ENCODE measurements around the gene SPATA20. TPM values are rescaled to one million over a fixed set of nuclear protein-coding genes. Genes with fewer than 3 reads are reported as not detected.

SPATA20 gene
- total and polyA plus RNA-seq, 2 donors (not counting 3 experiments of a cell fraction or from before 2014, with no cell fraction given): 42.3 to 51.5 TPM

DNA sequence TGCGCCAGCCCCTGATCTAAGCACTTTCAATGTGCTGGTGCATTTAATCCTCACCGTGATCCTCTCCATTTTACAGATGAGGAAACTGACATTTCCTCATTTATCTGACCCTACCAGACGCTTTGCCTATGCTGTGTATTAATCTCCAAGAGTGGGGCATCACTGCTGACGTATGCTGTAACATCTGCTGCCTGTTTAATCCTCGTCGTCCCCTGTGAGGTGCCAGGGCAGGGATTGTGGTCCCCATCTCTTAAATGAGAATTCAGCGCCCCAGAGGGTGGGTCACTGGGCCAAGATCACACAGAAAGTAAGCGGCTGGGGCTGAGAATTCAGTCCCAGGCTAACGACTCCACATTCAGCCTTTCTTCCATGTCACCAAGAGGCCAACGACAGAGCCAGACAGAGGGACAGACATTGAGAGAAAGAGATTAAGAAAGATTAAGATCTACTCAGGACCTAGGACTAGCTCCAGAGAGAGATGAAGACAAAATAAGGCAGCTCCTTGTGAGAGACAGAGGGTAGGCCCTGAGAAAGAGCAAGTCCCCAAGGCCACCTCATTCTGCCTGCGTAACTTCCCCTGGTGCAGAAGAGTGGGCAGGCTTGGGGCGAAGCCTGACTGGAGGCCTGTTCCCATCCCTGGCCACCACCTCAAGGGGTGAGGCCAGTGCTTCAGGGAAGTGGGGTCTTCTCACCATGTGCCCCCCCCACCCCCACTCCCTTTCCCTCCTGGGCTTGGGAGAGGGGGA lies 27.1 kb downstream of the SPATA20 start:
- Histone ChIP-seq H3K4me1 (ENCODE audit: control insufficient read depth, extremely low read depth, insufficient read depth, low read length) (no peaks in the 10 kb centered on the region), H3K9ac (replicated peaks; ENCODE audit: extremely low read depth, insufficient read depth, low read length) (no peak overlapping the region), H3K4me2 (ENCODE audit: insufficient read depth, low read length) (no peak overlapping the region), H3K27me3 (ENCODE audit: control insufficient read depth in 2 of 2, insufficient read depth in 2 of 2, low read length in 2 of 2) (peaks cover 0 to 5% of the 10 kb centered on the region in 2 experiments), H3K4me3 (replicated peaks in 1 of 3; ENCODE audit: insufficient read depth in 1 of 3, low read depth in 1 of 3, low read length in 3 of 3) (no peak overlapping the region), H3K9me3 (replicated peaks; ENCODE audit: control insufficient read depth, insufficient read depth, low read length) (no peaks in the 10 kb centered on the region), H3K27ac (ENCODE audit: insufficient read depth, low read depth, low read length) (no peak overlapping the region), H3K36me3 (ENCODE audit: control insufficient read depth in 2 of 2, extremely low read depth in 1 of 2, insufficient read depth in 2 of 2, low read length in 2 of 2) (no peaks in the 10 kb centered on the region), H3K9me1 (replicated peaks; ENCODE audit: control insufficient read depth, extremely low read depth, insufficient read depth, low read length) (no peaks in the 10 kb centered on the region), H3K79me2 (ENCODE audit: control insufficient read depth, insufficient read depth, low read length) (no peaks in the 10 kb centered on the region), H2AFZ (ENCODE audit: low read depth, low read length) (no peak overlapping the region), H4K20me1 (replicated peaks; ENCODE audit: control insufficient read depth, extremely low read depth, insufficient read depth, low read length) (no peaks in the 10 kb centered on the region)
- DNase-seq (ENCODE audit: low read depth, low spot score) (no peak), FAIRE-seq (no peak)
- dilution Hi-C loops (cut with MboI; ENCODE audit: extremely low pct_ligation_motif_present, low sequenced_read_pairs) (no loop called here), intact Hi-C loops (cut with micrococcal nuclease) (no loop called here)
- TF ChIP-seq EZH2 (IDR thresholded peaks at IDR 0.05; ENCODE audit: borderline replicate concordance, low read depth, low read length, severe bottlenecking) (no peak), GATA2 (IDR thresholded peaks at IDR 0.05; ENCODE audit: insufficient read depth, insufficient read length, low read depth, low read length) (no peak)
- TF ChIP-seq, protein P1, sequence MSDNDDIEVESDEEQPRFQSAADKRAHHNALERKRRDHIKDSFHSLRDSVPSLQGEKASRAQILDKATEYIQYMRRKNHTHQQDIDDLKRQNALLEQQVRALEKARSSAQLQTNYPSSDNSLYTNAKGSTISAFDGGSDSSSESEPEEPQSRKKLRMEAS (IDR thresholded peaks at IDR 0.05; ENCODE audit: insufficient read depth, insufficient read length): no peak
- no TSS peak for BruUV-seq (replicated peaks)
- POLR2A ChIA-PET: no interaction called here
- CTCF ChIA-PET: interaction anchor here (0.6 to 2.4 kb wide), 4 partner anchors 9 to 52 kb away, joined by 3 to 10 read pairs (median 6); no protein-coding TSS in a partner anchor

DNA sequence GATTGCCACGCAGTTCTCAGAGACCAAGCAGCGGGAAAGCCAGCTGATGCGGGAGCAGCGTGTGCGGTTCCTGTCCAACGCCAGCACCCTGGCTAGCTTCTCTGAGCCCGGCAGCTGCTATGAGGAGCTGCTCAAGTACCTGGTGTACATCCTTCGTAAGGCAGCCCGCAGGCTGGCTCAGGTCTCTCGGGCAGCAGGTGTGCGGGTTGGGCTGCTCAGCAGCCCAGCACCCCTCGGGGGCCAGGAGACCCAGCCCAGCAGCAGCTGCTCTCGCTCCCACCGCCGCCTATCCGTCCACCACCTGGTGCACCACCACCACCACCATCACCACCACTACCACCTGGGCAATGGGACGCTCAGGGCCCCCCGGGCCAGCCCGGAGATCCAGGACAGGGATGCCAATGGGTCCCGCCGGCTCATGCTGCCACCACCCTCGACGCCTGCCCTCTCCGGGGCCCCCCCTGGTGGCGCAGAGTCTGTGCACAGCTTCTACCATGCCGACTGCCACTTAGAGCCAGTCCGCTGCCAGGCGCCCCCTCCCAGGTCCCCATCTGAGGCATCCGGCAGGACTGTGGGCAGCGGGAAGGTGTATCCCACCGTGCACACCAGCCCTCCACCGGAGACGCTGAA lies 28.7 kb downstream of the SPATA20 start:
- intact Hi-C loops (cut with micrococcal nuclease): no loop called here
- H3K4me3 ChIP-seq (replicated peaks in 1 of 3; ENCODE audit: insufficient read depth in 1 of 3, low read depth in 1 of 3, low read length in 3 of 3): no peak overlapping the region

More for the DNA sequence above, 28.7 kb downstream of the SPATA20 start:
- TF ChIP-seq, protein P1 (IDR thresholded peaks at IDR 0.05; ENCODE audit: insufficient read depth, insufficient read length): no peak
- TF ChIP-seq, protein P2, sequence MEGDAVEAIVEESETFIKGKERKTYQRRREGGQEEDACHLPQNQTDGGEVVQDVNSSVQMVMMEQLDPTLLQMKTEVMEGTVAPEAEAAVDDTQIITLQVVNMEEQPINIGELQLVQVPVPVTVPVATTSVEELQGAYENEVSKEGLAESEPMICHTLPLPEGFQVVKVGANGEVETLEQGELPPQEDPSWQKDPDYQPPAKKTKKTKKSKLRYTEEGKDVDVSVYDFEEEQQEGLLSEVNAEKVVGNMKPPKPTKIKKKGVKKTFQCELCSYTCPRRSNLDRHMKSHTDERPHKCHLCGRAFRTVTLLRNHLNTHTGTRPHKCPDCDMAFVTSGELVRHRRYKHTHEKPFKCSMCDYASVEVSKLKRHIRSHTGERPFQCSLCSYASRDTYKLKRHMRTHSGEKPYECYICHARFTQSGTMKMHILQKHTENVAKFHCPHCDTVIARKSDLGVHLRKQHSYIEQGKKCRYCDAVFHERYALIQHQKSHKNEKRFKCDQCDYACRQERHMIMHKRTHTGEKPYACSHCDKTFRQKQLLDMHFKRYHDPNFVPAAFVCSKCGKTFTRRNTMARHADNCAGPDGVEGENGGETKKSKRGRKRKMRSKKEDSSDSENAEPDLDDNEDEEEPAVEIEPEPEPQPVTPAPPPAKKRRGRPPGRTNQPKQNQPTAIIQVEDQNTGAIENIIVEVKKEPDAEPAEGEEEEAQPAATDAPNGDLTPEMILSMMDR (IDR thresholded peaks at IDR 0.05; ENCODE audit: extremely low read depth in 1 of 2, insufficient read depth in 1 of 2, low read depth in 1 of 2, low read length in 2 of 2): peak in 1 of 2 donors; percentile 2
- TF ChIP-seq JUN (IDR thresholded peaks at IDR 0.05; ENCODE audit: borderline replicate concordance, insufficient read depth, insufficient read length, low read depth): no peak
- H3K4me1 ChIP-seq (ENCODE audit: control insufficient read depth, extremely low read depth, insufficient read depth, low read length): no peaks in the 10 kb centered on the region
- H2AFZ ChIP-seq (ENCODE audit: low read depth, low read length): no peak overlapping the region
- H4K20me1 ChIP-seq (replicated peaks; ENCODE audit: control insufficient read depth, extremely low read depth, insufficient read depth, low read length): no peaks in the 10 kb centered on the region
- H3K9me1 ChIP-seq (replicated peaks; ENCODE audit: control insufficient read depth, extremely low read depth, insufficient read depth, low read length): no peaks in the 10 kb centered on the region
- H3K4me2 ChIP-seq (ENCODE audit: insufficient read depth, low read length): no peak overlapping the region
- ChIA-PET CTCF (interaction anchor here (0.9 to 2.4 kb wide), 8 partner anchors 13 to 110 kb away, joined by 3 to 10 read pairs (median 3); partner anchors contain the start of gene CACNA1G), POLR2A (no interaction called here)
- no peak overlapping the region for H3K9ac ChIP-seq (replicated peaks; ENCODE audit: extremely low read depth, insufficient read depth, low read length)
- peaks cover 0 to 5% of the 10 kb centered on the region in 2 experiments for H3K27me3 ChIP-seq (ENCODE audit: control insufficient read depth in 2 of 2, insufficient read depth in 2 of 2, low read length in 2 of 2)
- no peaks in the 10 kb centered on the region for H3K79me2 ChIP-seq (ENCODE audit: control insufficient read depth, insufficient read depth, low read length)
- no peak for DNase-seq (ENCODE audit: low read depth, low spot score)
- H3K9me3 ChIP-seq (replicated peaks; ENCODE audit: control insufficient read depth, insufficient read depth, low read length): no peaks in the 10 kb centered on the region
- H3K36me3 ChIP-seq (ENCODE audit: control insufficient read depth in 2 of 2, extremely low read depth in 1 of 2, insufficient read depth in 2 of 2, low read length in 2 of 2): no peaks in the 10 kb centered on the region
- H3K27ac ChIP-seq (ENCODE audit: insufficient read depth, low read depth, low read length): no peak overlapping the region
- dilution Hi-C loops (cut with MboI; ENCODE audit: extremely low pct_ligation_motif_present, low sequenced_read_pairs): no loop called here
- BruUV-seq (replicated peaks): no TSS peak
- no peak for FAIRE-seq

All from endothelial cell of umbilical vein (primary cell).